Hepatic stellate cell (primary cell): ENCODE measurements around the gene MARK4.

Experiments
- DNase-seq: peaks from one replicate; pipeline ENCODE4 v3.0.0; 2011; ENCODE audit warnings: low spot score

The MARK4 gene

DNA sequence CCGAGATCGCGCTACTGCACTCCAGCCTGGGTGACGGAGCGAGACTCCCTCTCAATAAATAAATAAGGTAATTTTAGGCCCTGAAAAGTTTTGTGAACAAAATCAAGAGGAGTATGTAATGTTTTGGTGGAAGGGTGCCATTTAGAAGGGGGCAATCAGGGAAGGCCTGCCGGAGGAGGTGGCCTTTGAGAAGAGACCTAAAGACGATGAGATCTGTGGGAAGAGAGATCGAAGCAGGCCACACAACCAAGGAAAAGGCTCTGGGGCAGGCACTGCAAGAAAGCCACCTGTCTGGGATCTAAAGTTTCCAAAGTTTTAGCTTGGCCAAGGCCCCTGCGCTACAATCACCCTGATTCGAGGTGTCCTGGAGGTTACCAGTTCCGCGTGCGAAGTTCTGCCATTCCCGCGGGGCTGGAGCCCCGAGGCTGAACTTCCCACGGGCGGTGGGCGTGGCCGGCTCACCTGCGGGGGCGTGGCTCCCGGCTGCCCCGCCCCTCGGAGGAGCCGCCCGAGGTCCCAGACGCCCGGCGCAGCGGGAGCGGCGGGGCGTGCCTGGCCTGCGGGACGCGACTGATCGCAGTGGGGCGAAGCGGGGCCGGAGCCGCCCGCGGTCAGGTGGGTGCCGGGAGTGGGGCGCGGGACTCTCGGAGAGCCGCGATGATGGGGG lies 89.3 kb downstream of the MARK4 start, which contains the start of gene KLC3:
KLC3 (plus strand) TSS at position 519 of the 667 bp plus-strand sequence. CDS start 4,792 bp downstream, outside the sequence.
- no peak for DNase-seq

GRCh38 chr19:45340899-45341453 lies 89.9 kb downstream of the MARK4 start:
- no peak for DNase-seq

GRCh38 chr19:45342911-45343310 lies 91.8 kb downstream of the MARK4 start:
- DNase-seq = no peak

GRCh38 chr19:45344621-45345505 lies 93.8 kb downstream of the MARK4 start:
- no peak for DNase-seq

- DNase-seq = no peak
Observed at GRCh38 chr19:45345506-45345860, 94.4 kb downstream of the MARK4 start.

- DNase-seq = no peak
Observed at GRCh38 chr19:45346449-45346848, 95.4 kb downstream of the MARK4 start.

DNA sequence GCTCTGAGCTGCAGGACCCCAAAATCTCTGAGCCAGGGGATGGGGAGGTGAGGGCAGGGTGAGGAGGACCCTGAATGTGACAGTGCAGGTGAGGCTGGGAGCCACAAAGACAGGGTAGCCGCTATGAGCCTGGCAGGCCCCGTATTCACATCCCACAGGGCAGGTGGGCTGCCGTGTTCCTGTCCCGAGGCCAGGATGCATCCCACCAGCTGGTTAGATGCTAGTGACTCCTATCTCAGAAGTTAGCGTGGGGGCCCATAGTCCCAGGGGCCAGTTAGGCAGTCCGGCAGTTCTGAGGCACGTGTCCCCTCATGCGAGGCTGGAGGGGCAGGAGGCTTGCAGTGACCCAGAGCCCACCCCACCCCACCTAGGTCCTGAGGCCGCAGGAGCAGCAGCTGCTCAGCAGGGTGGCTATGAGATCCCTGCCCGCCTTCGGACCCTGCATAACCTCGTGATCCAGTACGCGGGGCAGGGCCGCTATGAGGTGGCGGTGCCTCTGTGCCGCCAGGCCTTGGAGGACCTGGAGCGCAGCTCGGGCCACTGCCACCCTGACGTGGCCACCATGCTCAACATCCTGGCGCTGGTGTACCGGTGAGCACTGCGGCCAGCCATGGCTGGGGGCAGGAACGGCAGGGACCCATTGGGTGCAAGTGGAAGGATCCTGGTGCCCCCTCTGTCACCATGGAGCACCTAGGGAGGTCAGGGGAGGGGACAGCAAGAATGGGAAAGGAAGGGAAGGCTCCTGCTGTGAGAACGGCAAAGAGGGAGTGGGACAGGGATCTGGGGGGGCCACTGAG lies 96.7 kb downstream of the MARK4 start:
- DNase-seq = no peak

DNA sequence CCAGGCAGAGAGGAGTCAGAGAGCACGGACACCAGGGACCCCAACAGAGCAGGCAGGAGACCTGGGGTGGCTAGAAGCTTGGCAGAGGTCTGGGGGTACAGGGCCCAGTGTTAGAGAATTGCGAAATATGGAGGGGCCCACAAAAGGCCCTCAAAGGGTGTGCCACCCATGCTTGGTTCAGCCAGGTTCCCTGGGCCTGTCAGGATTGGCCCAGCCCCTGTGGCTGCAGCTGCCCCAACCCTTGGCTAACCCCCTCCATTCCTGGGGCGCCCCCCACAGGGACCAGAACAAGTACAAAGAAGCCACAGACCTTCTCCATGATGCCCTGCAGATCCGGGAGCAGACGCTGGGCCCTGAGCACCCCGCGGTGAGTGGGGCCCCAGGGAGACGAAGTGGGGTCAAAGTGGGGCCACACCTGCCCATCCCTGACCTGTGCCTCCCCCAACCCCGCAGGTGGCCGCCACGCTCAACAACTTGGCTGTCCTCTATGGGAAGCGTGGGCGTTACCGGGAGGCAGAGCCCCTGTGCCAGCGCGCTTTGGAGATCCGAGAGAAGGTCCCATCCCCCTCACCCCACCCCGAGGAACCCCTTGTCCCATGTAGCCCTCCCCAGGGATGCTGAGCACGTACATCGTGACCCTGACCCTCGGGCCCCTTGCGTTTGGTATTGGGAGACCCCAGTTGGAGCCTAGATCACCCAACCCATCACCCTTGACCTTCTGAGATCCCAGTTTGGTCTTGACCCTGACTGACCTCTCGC lies 97.5 kb downstream of the MARK4 start:
- no peak for DNase-seq

GRCh38 chr19:45349126-45349415 lies 98.0 kb downstream of the MARK4 start:
- no peak for DNase-seq

DNA sequence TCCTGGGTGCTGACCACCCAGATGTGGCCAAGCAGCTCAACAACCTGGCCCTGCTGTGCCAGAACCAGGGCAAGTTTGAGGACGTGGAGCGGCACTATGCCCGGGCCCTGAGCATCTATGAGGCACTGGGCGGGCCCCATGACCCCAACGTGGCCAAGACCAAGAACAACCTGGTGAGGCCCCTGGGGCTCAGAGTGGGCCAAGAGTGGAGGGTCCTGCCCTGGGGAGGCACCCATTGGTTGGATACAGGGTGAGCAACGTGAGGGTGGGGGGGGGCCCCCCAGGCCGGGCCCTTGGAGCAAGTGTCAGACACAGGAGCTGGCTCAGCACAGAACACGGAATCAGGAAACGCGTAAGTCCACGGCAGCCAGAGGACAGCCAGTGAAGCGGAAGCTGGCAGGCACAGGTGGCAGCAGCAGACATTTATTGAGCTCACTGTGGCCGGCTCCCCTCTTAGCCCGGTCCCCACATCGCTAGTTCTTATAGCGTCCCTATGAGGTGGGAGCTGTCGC lies 98.4 kb downstream of the MARK4 start:
- DNase-seq = no peak

GRCh38 chr19:45350477-45351058 lies 99.5 kb downstream of the MARK4 start:
- DNase-seq = no peak

DNA sequence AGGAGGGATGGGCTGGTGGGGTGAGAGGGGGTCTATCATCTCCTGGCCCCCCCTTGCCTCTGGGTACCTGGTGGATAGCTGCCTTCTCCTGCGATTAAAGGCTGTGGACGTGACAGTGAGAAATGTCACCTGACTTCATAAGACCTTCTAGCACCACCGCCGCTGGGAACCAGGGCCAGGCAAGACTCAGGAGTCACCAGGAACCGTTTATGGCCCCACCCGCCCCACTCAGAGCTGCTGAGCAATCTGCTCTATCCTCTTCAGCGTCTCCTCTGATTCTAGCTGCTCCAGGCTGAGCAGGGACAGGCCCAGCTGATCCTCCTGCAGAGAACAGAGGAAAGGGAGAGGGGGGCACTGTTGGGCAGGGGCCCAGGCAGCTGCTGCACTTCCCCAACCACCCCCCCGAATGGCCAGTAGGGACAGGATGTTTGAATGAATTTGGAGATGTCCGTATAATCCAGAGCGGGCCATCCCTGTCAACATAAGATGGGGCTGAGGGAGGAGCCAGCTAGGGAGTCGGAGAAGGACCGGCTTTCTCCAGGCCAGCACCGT lies 100.4 kb downstream of the MARK4 start:
- no peak for DNase-seq

DNA sequence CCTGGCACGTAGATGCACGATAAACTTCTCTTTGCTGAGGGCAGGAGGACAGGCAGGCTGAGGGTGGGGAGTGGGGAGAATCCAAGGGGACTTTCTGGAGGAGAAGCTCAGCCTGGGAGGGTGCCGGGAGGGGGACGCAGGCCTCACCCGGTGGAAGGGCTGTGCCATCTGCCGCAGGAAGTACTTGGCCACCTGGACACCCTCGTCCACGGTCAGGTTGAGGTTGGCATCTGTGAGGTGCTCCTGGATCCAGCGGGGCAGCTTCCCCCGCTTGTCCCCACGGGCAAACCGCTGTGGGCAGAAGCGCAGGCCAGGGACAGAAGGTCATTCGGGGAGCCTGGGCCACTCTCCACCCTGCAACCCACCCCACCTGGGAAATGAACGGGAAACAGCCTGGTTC lies 101.0 kb downstream of the MARK4 start:
- no peak for DNase-seq

DNA sequence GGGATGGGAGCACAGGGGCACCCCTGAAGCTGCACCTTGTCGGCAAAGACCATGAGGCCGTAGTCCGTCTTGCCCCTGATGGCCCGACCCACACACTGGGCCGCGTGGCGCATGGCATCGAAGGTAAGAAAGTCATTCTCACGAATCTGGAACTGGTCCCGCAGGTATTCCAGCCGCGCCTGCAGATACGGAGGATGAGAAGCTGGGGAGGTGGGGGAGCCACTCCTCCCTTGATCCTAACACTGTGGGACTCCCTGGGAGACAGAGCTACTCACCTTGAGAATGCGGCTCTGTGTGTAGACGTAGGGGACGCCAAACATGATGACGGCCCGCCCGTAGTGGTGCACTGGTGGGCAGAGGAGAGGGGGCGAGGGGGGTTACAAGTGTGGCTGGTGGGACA lies 101.4 kb downstream of the MARK4 start:
- DNase-seq = no peak

- no peak for DNase-seq
Observed at GRCh38 chr19:45352914-45353796, 102.1 kb downstream of the MARK4 start.

DNA sequence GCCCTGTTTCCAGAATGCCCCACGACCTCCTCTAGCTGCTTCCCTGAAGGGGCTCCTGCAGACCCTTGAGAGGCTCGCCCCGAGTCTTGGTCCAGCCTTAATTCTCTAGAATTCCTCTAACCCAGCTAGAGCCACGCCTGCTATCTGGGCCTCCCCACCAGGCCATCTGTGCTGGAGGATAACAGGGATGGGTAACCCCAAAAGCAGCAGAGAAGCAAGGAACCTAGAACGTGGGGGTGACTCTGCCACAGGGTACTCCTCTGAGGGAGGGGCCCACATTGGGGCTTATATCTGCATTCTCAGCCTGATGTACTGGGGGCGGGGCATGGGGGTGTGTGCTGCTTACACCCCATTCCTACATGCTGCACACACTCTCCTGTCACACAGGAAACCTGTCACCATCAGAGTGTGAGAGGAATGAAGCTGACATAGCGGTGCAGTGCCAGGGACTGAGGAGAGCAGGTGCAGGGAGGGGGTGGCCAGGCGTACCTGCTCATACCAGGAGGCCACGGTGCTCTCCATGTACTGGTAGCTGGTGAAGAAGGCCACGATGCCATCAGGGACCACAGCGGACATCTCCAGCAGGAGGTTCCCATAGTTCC lies 103.3 kb downstream of the MARK4 start:
- no peak for DNase-seq
